NCI-H345 (cell line): ENCODE data around the gene TYRP1.

ENCODE experiments used
- DNase-seq: peaks from one replicate; lab custom pipeline; 2025; lab: John Stamatoyannopoulos, UW

Gene TYRP1

DNA sequence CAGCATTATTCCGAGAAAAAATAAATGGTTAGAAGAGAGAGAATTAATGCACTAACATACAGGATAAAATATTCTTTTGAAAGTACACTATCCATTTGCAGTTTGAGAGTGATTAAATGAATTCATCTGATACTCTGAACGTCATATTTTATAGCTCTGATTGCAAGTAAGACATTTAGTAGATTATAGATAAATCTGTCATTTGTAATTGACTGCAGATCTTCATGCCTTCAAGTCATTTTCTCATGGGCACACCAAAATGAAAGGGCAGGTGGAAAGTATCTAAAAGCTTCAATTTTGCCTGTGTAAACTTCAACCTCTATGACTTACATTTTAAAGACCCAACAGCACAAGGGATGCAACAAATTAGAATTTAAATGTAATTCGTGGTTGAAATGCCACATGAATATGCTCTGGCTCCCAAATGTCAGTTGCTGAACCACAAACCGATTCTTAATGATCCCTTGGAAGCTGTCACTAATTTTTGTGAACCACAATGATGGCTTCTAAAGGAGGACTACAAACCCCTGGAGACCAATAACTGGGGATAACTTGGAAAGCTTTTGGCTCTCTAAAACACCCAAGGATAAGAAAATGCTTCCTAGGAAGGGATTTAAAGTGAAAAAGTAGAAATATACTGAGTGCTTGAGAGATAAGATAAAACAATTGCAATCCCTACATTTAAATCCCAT, 3.9 kb downstream of the TYRP1 start:
- DNase-seq: no peak

DNA sequence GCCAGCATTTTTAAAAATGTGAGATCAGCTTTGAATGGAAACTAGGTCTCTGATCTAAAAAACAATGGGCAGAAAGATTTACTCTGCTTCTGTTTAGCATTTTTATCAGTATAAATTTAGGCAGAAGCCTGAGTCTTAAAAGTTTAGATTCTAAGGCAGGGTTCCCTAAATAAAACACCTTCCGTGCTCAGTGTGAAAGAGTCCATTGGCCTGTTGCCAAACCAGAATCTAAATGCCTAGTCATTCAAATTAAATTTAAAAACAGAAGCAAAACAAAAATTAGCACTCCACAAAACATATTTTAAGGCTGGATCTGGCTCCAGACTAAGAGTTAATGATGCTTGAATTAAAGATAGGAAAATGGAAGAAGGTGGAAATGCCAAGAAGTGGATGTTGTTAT, 4.5 kb downstream of the TYRP1 start:
- peak; percentile 5 for DNase-seq

DNA sequence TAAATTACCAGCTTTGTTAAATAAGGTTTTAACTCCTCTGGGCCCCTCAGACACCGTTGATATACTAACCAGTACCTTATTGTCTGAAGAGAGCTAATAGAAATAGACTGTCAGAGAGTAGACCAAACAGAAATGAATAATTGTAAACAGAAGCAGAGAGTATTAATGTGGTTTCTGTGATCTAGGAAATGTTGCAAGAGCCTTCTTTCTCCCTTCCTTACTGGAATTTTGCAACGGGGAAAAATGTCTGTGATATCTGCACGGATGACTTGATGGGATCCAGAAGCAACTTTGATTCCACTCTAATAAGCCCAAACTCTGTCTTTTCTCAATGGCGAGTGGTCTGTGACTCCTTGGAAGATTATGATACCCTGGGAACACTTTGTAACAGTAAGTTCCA, 5.1 kb downstream of the TYRP1 start:
- no peak for DNase-seq

DNA sequence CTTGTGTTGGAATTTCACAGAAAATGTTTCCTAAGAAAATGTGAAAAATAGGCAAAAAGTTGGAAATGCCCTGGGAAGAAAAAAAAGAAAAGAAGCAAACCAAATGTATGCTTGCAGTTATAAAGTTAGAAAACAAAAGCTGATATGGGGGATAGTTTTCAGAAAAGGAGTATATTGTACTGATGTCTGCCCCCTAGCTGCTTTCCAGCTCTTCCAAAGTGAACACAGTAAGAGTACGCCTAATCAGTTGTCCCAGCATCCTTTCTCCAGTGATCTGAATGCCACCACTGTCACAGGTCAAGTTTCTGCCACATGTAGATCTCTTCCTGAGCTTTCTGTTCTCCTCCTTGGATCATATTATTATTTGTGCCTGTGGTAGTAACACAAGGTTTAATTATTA, 5.8 kb downstream of the TYRP1 start:
- no peak for DNase-seq

DNA sequence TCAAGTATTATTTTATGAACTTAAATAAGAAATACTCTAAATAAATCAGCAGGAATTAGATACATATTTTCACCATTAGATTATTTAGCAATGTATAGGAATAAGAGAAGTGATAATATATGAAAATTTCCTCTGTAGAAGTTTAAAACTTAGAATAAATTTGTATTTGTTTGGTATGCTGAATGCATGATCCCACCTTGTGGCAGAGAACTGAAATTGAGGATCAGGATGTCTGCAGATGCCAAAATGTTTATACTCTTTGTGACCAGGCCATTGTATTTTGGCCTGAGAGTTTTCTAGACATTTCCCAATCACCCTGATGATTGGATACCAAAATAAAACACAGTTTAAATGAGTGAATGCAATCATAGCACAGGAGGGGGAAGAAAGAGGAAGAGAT, 6.3 kb downstream of the TYRP1 start:
- no peak for DNase-seq

DNA sequence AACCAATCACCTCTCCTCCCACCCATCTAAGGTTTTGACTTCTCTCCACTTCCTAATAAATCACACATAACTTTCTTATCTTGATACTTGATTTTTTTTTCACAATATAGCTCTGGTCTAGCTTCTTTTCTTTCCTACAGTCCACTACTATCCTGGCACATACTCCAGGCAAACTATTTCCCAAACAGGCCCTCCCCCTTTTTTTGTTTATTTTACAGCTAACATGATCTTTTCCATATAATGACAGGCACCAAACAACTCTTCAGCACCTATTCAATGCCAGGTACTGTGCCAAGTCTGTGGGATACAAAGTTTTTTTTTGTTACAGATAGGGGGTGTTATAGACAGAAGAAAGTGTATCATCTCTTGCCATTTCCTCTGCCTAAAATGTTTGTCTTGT, 7.9 kb downstream of the TYRP1 start:
- no peak for DNase-seq

DNA sequence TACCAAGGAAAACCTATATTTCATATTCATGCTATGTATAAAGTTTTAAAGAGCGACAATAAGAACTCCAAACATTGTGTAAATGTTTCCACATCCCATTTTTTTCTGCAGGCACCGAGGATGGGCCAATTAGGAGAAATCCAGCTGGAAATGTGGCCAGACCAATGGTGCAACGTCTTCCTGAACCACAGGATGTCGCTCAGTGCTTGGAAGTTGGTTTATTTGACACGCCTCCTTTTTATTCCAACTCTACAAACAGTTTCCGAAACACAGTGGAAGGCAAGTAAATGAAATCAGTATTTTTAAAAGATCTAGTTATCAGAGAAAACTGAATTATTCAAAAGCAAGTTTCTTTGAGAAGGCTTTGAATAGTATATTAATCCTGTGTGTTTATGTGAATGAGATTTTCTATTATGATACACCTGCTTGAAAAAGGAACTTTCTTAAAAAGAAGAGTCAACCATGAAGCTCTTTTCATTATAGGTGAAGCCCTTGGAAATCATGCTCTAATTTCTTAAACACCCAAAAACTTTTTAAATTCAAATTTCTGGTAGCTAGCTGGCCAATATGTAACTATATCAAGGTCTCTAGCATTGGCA, 9.1 kb downstream of the TYRP1 start:
- no peak for DNase-seq

DNA sequence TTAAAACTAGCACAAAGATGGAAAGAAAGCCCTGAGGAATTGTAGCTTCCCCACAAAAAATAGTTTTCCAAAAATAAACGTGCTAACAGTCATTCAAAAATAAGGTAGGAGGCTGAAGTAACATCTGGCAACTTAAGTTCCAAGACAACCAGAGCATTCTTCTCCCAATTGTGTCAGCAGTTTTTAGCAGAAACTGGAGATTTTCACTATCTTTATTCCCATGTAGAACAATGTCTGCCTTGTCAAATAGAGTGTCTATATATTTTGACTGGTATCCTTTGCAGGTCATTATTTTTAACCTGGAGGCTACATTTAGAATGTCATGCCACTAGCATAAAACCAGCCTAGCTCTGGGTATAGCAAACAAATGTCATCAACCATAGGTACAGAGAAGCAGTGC, 10.8 kb downstream of the TYRP1 start:
- DNase-seq: no peak

DNA sequence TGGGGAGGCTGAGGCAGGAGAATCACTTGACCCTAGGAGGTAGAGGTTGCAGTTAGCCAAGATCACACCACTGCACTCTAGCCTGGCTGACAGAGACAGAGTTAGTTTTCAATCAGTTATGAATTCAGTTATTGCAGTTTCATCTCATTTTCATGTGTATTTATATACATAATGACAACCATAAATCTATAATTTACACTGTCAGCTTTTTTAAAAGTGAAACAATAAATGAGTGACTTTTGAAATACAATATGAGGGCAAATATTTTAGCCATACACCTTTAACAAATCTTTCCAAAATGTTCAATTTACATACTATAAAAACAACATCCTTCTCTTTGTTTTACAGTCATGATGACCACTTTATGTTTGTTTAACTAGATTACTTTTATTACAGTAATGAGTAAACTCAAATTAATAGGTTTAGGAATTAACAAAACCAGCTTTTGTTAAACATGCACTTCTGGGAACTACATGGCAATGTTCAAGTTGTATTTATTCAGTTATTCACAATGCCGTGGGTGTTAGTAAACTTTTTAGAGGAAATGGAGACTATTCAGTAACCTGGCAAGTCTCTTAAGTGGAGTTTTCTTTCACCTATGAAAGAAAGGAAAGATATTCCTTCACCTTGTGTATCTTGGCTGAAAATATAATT, 12.7 kb downstream of the TYRP1 start:
- no peak for DNase-seq

DNA sequence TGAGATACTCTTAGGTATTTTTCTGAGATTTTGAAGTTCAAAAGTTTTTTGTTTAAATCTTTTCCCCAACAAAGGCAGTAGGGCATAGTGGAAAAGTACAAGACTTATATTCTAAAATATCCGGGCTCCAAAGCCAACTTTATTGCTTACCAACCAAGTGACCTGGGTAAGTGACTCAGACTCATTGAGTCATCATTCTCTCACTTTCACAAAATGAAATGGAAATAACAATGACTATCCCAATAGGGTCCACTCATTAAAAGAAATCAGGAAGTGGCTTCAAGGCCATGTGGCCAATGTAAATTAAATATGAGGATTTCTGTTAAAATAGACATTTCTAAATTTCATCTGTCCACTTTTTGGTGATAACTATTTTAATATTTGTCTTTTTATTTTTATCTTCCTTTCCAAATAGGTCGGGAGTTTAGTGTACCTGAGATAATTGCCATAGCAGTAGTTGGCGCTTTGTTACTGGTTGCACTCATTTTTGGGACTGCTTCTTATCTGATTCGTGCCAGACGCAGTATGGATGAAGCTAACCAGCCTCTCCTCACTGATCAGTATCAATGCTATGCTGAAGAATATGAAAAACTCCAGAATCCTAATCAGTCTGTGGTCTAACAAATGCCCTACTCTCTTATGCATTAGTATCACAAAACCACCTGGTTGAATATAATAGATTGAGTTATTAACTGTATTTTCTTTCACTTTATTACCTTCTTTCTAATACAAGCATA, 15.5 kb downstream of the TYRP1 start:
- DNase-seq: no peak

DNA sequence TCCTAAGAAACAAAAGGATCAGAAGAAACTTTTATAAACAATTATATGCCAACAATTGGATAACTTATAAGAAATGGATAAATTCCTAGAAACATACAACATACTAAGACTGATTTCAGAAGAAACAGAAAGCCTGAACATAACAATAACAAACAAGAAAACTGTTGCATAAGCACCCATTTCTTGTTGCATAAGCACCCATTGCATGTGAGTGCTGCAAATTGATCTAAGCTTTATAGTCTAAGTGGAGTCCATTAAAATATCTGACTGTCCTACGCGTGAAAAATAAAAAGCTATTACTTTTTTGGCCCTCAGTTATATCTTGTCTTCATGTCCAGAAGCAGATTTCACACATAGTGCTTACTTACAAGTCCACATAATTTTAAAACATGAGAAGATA, 19.3 kb downstream of the TYRP1 start:
- DNase-seq: no peak

DNA sequence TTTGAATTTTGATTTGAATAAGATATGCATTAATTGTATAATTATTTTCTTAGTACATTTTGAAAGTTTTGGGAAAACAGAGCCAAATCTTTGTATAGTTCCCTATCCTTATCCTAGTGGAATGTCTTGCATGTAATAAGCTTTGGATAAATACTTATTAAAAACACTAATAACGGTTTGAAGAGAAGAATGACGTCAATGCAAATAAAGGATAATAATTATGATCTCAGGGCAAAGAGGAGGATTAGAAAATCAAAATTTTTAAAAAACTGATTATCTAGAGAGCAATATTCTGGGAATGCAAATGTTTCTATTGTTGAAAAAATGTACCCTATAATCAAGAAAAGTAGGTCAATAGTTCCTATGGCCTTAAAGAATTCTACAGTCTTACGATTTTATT, 22.1 kb downstream of the TYRP1 start:
- no peak for DNase-seq

DNA sequence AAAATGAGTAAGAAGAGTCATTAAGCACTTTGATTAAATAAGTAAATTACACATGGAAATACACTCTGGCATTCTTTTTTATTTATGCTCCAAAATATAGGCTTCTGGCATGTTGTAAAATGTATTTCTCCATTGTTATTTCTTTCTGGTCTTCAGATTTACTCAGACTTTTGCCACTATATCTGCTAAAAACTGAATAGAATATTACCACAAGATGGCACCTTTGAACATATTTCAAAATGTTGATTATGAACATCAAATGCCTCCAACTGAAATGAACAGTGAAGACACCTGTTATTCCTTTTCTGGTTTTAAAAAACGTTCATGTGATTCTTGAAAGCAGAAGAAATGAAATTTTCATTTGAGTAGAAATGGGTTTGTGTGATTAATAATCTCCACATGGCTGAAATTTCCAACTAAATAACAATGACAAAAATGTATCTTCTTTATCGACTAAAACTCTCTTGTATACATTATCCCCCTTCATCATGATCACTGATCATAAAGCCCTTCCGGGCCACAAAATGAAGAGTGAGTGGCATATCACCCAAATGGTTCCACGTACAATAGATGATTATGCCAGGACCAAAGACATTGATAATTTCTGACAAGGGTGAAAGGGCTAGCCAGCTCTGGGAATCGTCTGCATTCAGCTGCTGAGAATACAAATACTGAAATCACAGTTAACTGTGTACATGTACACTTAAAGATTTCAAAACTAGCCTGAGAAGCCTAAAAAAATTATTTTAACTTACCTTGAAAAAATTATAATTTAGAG, 23.8 kb downstream of the TYRP1 start:
- no peak for DNase-seq

DNA sequence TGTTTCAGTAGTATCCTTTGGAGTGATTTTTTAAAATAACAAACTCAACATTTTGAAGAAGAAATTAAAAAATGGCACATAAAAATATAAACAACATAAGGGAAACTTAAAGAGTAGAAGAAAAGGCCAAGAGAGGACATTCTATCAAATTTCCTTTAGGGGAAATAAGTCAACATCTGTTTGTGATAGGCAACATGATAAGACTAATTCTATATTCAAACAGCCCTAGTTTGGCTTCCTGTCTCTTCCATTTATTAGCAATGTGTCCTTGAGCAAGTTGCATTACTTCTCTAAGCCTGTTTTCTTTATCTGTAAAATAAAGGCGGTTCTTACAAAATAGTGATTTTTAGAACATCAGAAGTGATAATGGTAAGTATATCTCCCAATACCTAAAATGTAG, 24.7 kb downstream of the TYRP1 start:
- no peak for DNase-seq

DNA sequence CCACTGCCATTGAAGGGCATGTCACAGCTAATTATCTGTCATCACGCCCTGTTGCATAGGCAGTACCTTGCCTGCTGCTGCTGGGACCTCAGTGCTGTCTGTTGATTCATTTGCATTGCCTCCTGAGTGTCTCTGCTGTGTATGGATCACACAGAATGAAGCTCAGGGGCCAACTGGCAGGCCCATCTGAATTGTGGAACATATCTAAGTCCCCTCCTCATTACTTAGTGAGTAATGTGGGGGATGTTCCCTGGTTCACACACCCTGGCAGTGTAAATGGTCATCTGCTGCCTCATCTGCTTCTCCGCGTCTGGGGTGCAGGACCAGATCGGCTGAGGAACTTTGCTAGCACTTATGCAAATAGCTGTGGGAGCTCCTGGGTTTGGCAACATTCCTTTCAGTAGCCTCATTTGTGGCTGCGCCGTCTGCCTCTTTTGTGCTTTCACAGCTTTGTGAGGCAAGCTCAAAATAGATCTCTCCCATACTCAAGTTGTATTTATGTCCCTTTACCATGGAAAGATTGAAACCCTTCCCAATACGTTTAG, 25.4 kb downstream of the TYRP1 start:
- no peak for DNase-seq

DNA sequence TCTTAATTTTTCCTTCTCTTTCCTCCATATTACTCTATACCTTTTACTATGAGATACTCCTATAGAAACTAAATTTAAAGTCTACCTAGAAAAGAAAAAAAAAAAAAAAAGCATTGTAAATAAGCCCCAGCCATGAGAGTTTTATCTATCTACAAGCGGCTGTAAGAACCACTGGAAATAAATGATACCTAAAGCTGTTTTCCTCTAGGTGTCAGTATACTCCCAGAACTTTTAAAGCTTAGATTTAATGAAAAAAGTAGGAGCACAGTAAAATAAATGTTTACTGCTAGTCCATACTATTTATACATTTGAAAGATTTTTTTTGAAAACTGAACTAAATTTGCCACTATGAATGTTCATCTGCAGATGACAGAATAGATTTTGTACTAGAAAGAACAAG, 26.2 kb downstream of the TYRP1 start:
- peak; percentile 10 for DNase-seq

DNA sequence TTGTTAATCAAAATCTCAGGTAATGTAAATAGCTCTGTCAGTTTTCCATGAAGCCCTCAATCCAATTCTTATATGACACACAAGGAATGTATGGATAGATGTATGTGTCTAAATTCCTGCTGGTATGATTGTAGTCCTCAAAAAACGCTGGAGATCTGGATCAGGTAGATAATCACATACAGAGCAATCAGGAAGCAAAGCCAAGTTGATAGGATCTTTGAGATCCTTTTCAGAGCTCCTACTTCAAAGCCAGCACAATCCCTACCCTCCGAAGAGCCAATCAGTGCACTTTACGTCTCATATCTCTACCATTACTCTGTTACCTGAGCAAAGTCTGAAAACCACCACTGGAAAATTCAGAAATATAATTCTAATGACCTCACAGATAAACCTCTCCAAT, 27.4 kb downstream of the TYRP1 start:
- DNase-seq: no peak

DNA sequence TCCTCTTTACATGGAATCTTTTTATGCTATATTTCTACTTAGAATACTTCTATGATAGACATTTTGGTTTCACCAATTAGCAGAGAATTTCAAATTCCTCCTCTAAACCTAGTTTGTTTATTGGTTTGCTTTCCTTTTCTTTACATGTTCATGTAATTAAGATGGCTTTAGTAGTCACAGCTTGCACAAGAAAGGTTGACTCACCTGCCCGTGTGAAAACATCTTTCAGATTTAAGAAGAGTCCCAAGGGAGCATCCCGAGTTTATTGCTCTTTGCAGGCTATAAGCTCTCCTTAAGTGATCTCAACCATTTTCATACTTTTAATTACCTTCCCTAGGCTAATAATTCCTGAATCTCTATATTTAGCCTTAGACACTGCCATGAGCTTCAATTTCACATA, 28.9 kb downstream of the TYRP1 start:
- no peak for DNase-seq

DNA sequence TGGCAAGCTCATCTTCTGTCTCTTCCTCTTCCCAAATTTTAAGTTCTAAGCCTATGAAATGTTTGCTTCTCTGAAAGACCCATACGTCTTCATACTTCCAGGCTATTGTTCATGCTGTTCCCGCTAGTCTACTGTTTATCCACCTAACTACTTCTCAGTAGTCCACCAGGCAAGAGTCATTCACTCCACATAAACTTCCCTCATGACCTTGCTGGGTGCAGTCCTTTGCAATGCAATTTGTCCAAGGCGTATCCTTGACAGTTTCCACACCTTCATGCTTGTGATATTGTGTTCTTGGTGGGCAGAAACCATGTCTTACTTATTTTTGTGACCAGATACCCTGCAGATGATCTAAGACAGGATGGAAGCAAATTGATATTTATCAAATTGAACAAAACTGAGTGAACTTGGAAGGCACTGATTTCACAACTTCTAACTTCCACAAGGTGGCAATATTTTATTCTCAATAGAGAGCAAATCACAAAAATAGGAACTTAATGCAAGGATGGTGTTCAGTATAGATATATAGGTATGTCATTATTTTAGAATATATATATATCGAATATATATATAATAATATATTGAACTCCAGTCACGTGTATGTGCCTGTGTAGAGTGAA, 30.3 kb downstream of the TYRP1 start:
- peak; percentile 34 for DNase-seq

DNA sequence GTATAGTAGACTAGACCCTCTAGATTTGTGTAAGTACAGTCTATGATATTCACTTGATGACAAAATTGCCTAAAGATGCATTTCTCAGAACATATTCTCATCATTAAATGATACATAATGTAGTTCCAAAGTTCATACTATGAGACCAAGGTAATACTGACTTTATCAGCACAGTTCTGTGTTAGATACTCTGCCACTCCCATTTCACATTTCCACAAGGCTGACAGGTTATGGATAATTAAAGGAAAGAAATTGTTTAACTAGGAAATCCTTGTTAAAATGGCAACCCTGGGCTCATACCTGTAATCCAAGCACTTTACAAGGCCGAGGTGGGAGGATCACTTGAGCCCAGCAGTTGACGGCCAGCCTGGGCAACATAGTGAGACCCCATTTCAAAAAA, 33.6 kb downstream of the TYRP1 start:
- DNase-seq: no peak

DNA sequence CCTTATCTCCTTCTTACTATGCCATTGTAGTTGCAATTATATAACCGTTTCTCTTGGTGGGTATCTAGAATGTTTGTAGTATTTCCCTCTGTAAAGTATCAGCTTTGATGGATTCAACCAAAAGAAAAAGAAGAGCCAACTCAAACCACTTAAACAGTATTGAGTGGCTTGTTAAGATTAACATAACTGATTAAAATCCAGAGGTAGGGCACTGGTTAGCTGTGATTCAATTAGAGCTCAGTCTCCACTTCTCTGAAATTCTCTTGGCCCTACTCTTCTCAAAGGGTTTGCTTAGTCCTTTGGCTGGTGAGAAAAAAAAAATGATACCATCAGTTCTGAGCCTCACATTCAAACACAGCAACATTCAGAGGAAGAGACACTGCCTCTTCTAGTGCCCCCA, 37.0 kb downstream of the TYRP1 start:
- DNase-seq: no peak

DNA sequence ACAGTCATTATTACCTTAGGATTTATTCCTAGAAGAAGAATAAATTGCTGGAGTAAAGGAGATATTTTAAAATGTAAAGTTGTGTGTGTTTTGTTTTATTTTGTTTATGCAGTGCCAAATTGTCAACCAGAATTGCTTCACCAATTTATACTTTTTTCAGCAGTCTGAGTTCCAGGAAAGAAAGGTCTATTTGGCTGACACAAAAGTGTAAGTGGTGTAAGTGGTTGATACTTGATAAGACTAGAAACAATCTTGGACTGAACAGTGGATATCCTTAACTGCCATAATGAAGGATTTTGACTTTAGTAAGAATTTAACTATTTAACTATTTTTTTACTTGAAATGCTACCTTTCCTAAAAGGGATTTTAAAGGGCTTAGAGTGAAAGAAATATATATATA, 37.7 kb downstream of the TYRP1 start:
- DNase-seq: no peak
